HepG2 (cell line): ENCODE data around the gene ZC3H18. TPM values are rescaled to one million over a fixed set of nuclear protein-coding genes. Genes with fewer than 3 reads are reported as not detected.

ENCODE experiments used
- ATAC-seq: fragments of 200-7000 bp; cut with Tn5 transposase; 3 replicates; pipeline ENCODE4 v1.9.1; 2020; ENCODE audit warnings: mild to moderate bottlenecking, moderate library complexity
- BruUV-seq: library from RNA; stranded (reverse); fragments of 400-500 nt; replicated peaks from 2 replicates; lab custom pipeline; 2021; lab: Mats Ljungman, UMichigan
- CTCF ChIA-PET: fragments of 300-600 bp; formaldehyde crosslinking; extraction: SDS; loops from one replicate; lab custom pipeline; 2021; ENCODE audit warnings: low total read pairs, inconsistent platforms, low intra/inter-chr PET ratio; lab: Yijun Ruan, JAX
- POLR2A ChIA-PET: fragments of 350-600 bp; sonication (Branson Sonifier 250); formaldehyde crosslinking; loops from one replicate; lab custom pipeline; 2020; ENCODE audit warnings: antibody characterized with exemption, inconsistent platforms; lab: Yijun Ruan, JAX
- DNase-seq: peaks from one replicate; pipeline ENCODE4 v3.0.0-alpha.2; 2015; ENCODE audit warnings: low spot score
- FAIRE-seq: peaks from 3 replicates; lab custom pipeline; 2011; peaks lifted over from hg19 to GRCh38; lab: Jason Lieb, UNC
- H2AFZ ChIP-seq: one replicate; pipeline ENCODE4 v1.6.1; 2011; ENCODE audit warnings: low read length, inconsistent platforms
- H3K27ac ChIP-seq: fragments of 300-600 bp; 3 replicates; pipeline ENCODE4 v1.8.0; 2011; ENCODE audit warnings: mixed run types, mild to moderate bottlenecking, mixed read lengths, low read length, inconsistent platforms; ENCODE audit not compliant: insufficient read depth; ENCODE audit errors: extremely low read length
- H3K27me3 ChIP-seq, 2 experiments: fragments of 200-600 bp in 1 of 2; 2 replicates in 1 of 2; 3 replicates in 1 of 2; pipeline versions ENCODE4 v1.6.0 to v1.8.0; 2011; ENCODE audit warnings: low read length in 2 of 2, mild to moderate bottlenecking in 2 of 2, moderate library complexity in 2 of 2, inconsistent platforms in 1 of 2; ENCODE audit not compliant: insufficient read depth in 2 of 2, control insufficient read depth in 1 of 2
- H3K36me3 ChIP-seq, 2 experiments: fragments of 200-600 bp in 1 of 2; replicated peaks in 1 of 2; 2 replicates in 1 of 2; 3 replicates in 1 of 2; pipeline versions ENCODE4 v1.5.1 to v1.8.0; 2011; ENCODE audit warnings: low read length in 2 of 2, inconsistent platforms in 1 of 2; ENCODE audit not compliant: insufficient read depth in 2 of 2, control insufficient read depth in 1 of 2
- H3K4me1 ChIP-seq: 2 replicates; pipeline ENCODE4 v1.5.1; 2012; ENCODE audit warnings: low read length, inconsistent platforms; ENCODE audit not compliant: insufficient read depth
- H3K4me2 ChIP-seq: 2 replicates; pipeline ENCODE4 v1.6.0; 2011; ENCODE audit warnings: low read depth, low read length, inconsistent platforms
- H3K4me3 ChIP-seq, 3 experiments: fragments of 200-600 bp in 1 of 3; sonication (generic), shearing (Covaris generic) in 1 of 3; replicated peaks in 1 of 3; 2 replicates each; pipeline ENCODE4 v1.5.1; 2011 to 2016; ENCODE audit warnings: low read length in 3 of 3, inconsistent platforms in 2 of 3, low read depth in 2 of 3, mild to moderate bottlenecking in 2 of 3, control low read depth in 1 of 3, mixed read lengths in 1 of 3; ENCODE audit not compliant: insufficient read depth in 1 of 3
- H3K79me2 ChIP-seq: one replicate; pipeline ENCODE4 v1.6.1; 2011; ENCODE audit warnings: low read length, inconsistent platforms; ENCODE audit not compliant: insufficient read depth
- H3K9ac ChIP-seq: 2 replicates; pipeline ENCODE4 v1.6.0; 2011; ENCODE audit warnings: mild to moderate bottlenecking, low read depth, low read length, inconsistent platforms; ENCODE audit not compliant: insufficient read depth
- H3K9me3 ChIP-seq: 2 replicates; pipeline ENCODE4 v1.5.1; 2012; ENCODE audit warnings: mild to moderate bottlenecking, low read length
- H4K20me1 ChIP-seq: 2 replicates; pipeline ENCODE4 v1.6.0; 2011; ENCODE audit warnings: inconsistent platforms, mild to moderate bottlenecking, low read length, moderate library complexity; ENCODE audit not compliant: insufficient read depth
- AGO2 ChIP-seq: fragments of 200-400 bp; formaldehyde crosslinking; optimal IDR thresholded peaks from 2 replicates; pipeline ENCODE3; 2017; ENCODE audit warnings: mild to moderate bottlenecking, low read depth, low read length, moderate library complexity
- CENPT ChIP-seq: sonication (generic); formaldehyde crosslinking; IDR thresholded peaks from 2 replicates; pipeline ENCODE4 v1.8.0; 2022; ENCODE audit warnings: low read depth, mild to moderate bottlenecking, moderate library complexity, missing genetic modification reagents
- KDM5B ChIP-seq: sonication (generic); formaldehyde crosslinking; IDR thresholded peaks from 2 replicates; pipeline ENCODE4 v1.4.0; 2020; ENCODE audit warnings: missing genetic modification reagents, mild to moderate bottlenecking, borderline replicate concordance
- POLR2A ChIP-seq, 2 experiments: IDR thresholded peaks; 2 replicates each; pipeline ENCODE4 v1.6.1; 2011; ENCODE audit warnings: low read depth in 2 of 2, low read length in 2 of 2, mild to moderate bottlenecking in 1 of 2, moderate library complexity in 1 of 2; ENCODE audit not compliant: insufficient read depth in 1 of 2
- RBFOX2 ChIP-seq: fragments of 200-400 bp; formaldehyde crosslinking; IDR thresholded peaks from 2 replicates; pipeline ENCODE4 v1.6.1; 2017; ENCODE audit warnings: low read depth, mild to moderate bottlenecking, low read length
- RBM22 ChIP-seq: fragments of 200-400 bp; formaldehyde crosslinking; optimal IDR thresholded peaks from 2 replicates; pipeline ENCODE3; 2017; ENCODE audit warnings: mild to moderate bottlenecking, low read length, moderate library complexity
- SP4 ChIP-seq: sonication (generic); formaldehyde crosslinking; IDR thresholded peaks from 2 replicates; pipeline ENCODE4 v1.8.1; 2023; ENCODE audit warnings: mild to moderate bottlenecking, missing genetic modification reagents
- ZNF121 ChIP-seq: sonication (generic); formaldehyde crosslinking; IDR thresholded peaks from 2 replicates; pipeline ENCODE4 v1.5.0; 2020; ENCODE audit warnings: mild to moderate bottlenecking, missing genetic modification reagents
- ZNF687 ChIP-seq: sonication (generic); formaldehyde crosslinking; IDR thresholded peaks from 2 replicates; pipeline ENCODE4 v1.5.1; 2020; ENCODE audit warnings: mild to moderate bottlenecking, missing genetic modification reagents, moderate library complexity
- ZNF7 ChIP-seq: IDR thresholded peaks from 2 replicates; pipeline ENCODE4 v1.6.1; 2016; ENCODE audit warnings: missing biosample characterization, missing genetic modification reagents
- ZNF724P ChIP-seq: sonication (generic); formaldehyde crosslinking; IDR thresholded peaks from 2 replicates; pipeline ENCODE4 v1.8.0; 2022; ENCODE audit warnings: missing genetic modification reagents, borderline replicate concordance
- ZNF768 ChIP-seq: sonication (generic); formaldehyde crosslinking; IDR thresholded peaks from 2 replicates; pipeline ENCODE4 v1.4.0; 2020; ENCODE audit warnings: missing genetic modification reagents
- ZNF770 ChIP-seq: sonication (generic); formaldehyde crosslinking; IDR thresholded peaks from 2 replicates; pipeline ENCODE4 v1.5.0; 2020; ENCODE audit warnings: mild to moderate bottlenecking, missing genetic modification reagents
- WGBS: methylation state at CpG from one replicate; pipeline ENCODE4 v1.1.6; 2017; ENCODE audit warnings: low lambda C conversion rate; 5-methylcytosine and 5-hydroxymethylcytosine counted together
- in situ Hi-C: cut with HindIII; loops from 2 replicates; pipeline ENCODE4 v1.10.0; 2017; ENCODE audit warnings: low pct_unique_long_range_greater_than_20kb; ENCODE audit not compliant: extremely low pct_ligation_motif_present
- intact Hi-C: fragments of 100-400 bp; cut with micrococcal nuclease; formaldehyde crosslinking; loops from one replicate; pipeline ENCODE4 v1.10.0; 2022; ENCODE audit not compliant: unreplicated experiment
- polyA plus RNA-seq, 8 experiments: library from polyadenylated mRNA; depleted of rRNA in 3 of 8; stranded (reverse) in 7 of 8; unstranded in 1 of 8; fragments of >200 nt; fragmentation: Illumina TruSeq in 4 of 8; extraction: Trizol in 4 of 8; gene quantifications; 2 replicates each; pipeline versions ENCODE4 v1.2.1 to v1.2.3, GENCODE V29; 2011 to 2016; ENCODE audit warnings: low read depth in 4 of 8, missing spikeins in 1 of 8, mixed read lengths in 1 of 8; ENCODE audit not compliant: insufficient read depth in 1 of 8
- total RNA-seq, 5 experiments: library from RNA; depleted of rRNA; stranded (reverse); fragments of >200 nt; fragmentation: Illumina TruSeq; extraction: Trizol; gene quantifications; 2 replicates each; pipeline ENCODE4 v1.2.3, GENCODE V29; 2016; ENCODE audit warnings: low read depth in 1 of 5

Gene ZC3H18
- total and polyA plus RNA-seq, 2 of the 13 experiments (the other 11 are each of a cell fraction or from before 2014, with no cell fraction given), result 11.2 to 27.4 TPM

- WGBS, result 99% methylated on average over 3 of the region's 3 CpGs
- Histone ChIP-seq H3K36me3 (peaks cover 0 to 7% of the 10 kb centered on the region in 2 experiments; a peak in 3 of 5 replicates), H2AFZ (no peak overlapping the region), H3K4me3 (no peak overlapping the region), H3K9ac (no peak overlapping the region), H3K27ac (no peak overlapping the region), H3K9me3 (no peaks in the 10 kb centered on the region), H3K4me1 (peaks cover 27% of the 10 kb centered on the region), H3K27me3 (no peaks in the 10 kb centered on the region), H3K79me2 (peaks cover 51% of the 10 kb centered on the region), H3K4me2 (no peak overlapping the region), H4K20me1 (peaks cover 16% of the 10 kb centered on the region)
- in situ Hi-C loops (no loop called here), intact Hi-C loops (no loop called here)
- DNase-seq (no peak), FAIRE-seq (no peak), ATAC-seq (no peak)
- TF ChIP-seq ZNF770 (CRISPR knock-in tag) (peak; percentile 43; the same call in 1 of the 2 replicates), ZNF121 (CRISPR knock-in tag) (peak; percentile 82), ZNF7 (CRISPR knock-in tag) (no peak)
- BruUV-seq, result no TSS peak
- ChIA-PET POLR2A (no interaction called here), CTCF (no interaction called here)
These were observed 95.4 kb downstream of the ZC3H18 start for GRCh38 chr16:88665570-88665969.

GRCh38 chr16:88667461-88667860, 97.3 kb downstream of the ZC3H18 start:
- no peaks in the 10 kb centered on the region for H3K27me3 ChIP-seq
- FAIRE-seq (no peak), DNase-seq (no peak), ATAC-seq (no peak)
- H3K9ac ChIP-seq, result no peak overlapping the region
- H3K4me2 ChIP-seq, result no peak overlapping the region
- no peak overlapping the region for H2AFZ ChIP-seq
- no TSS peak for BruUV-seq
- intact Hi-C loops, result no loop called here
- ChIA-PET POLR2A (interaction anchor here (1.2 kb wide), 1 partner anchor 20 kb away, joined by 3 read pairs; no protein-coding TSS in a partner anchor), CTCF (no interaction called here)
- H4K20me1 ChIP-seq, result peaks cover 2% of the 10 kb centered on the region; the same call in 1 of the 2 replicates
- H3K4me3 ChIP-seq, result no peak overlapping the region
- H3K36me3 ChIP-seq, result peaks cover 0 to 7% of the 10 kb centered on the region in 2 experiments; a peak in 3 of 5 replicates
- H3K79me2 ChIP-seq, result peaks cover 32% of the 10 kb centered on the region
- no peak overlapping the region for H3K27ac ChIP-seq
- in situ Hi-C loops, result no loop called here
- WGBS, result 94% methylated on average over 5 of the region's 5 CpGs
- H3K9me3 ChIP-seq, result no peaks in the 10 kb centered on the region
- peaks cover 16% of the 10 kb centered on the region for H3K4me1 ChIP-seq
- peak; percentile 36 for TF ChIP-seq ZNF687
- TF ChIP-seq RBM22, result peak; percentile 22
- 0 out of 2 replicates have a peak, but pooled peaks have one; percentile 46 for TF ChIP-seq RBFOX2
- 0 out of 2 replicates have a peak, but pooled peaks have one; percentile 15 for TF ChIP-seq ZNF724P (CRISPR knock-in tag)
- TF ChIP-seq AGO2, result peak; percentile 49
- TF ChIP-seq SP4 (CRISPR knock-in tag), result no peak
- peak; percentile 56; the same call in 1 of the 2 replicates for TF ChIP-seq ZNF768
- TF ChIP-seq KDM5B (CRISPR knock-in tag), result 0 out of 2 replicates have a peak, but pooled peaks have one; percentile 29
- no peak for TF ChIP-seq CENPT
- 0 out of 4 replicates have a peak, but pooled peaks of 1 of the 2 experiments have one; percentile 23 for TF ChIP-seq POLR2A (IDR thresholded peaks at IDR 0.05; ENCODE audit: insufficient read depth in 1 of 2, low read depth in 2 of 2, low read length in 2 of 2)
